Stimulated activated CD4-positive, alpha-beta T cell treated with anti-CD3 and anti-CD28 coated beads, Interleukin-2, amount 100 ng/mL, for 24 hours (primary cell): ENCODE data around the gene CPEB4.

ENCODE experiments used
- DNase-seq, 2 donors: peaks; one replicate each; pipeline ENCODE4 v3.0.0-alpha.2; 2020

The CPEB4 gene

GRCh38 chr5:173885475-173886010 lies 2.6 kb upstream of the CPEB4 start:
- DNase-seq, result no peak

GRCh38 chr5:173886150-173886549 lies 2.0 kb upstream of the CPEB4 start:
- DNase-seq, result no peak

- peak in 1 of 2 donors; percentile 18 for DNase-seq
Observed at GRCh38 chr5:173888473-173889131, 453 bp downstream of the CPEB4 start.

- DNase-seq, result no peak
Observed at GRCh38 chr5:173890195-173890991, 2.2 kb downstream of the CPEB4 start.

GRCh38 chr5:173891308-173892116 lies 3.4 kb downstream of the CPEB4 start:
- no peak for DNase-seq

GRCh38 chr5:173893192-173893561 lies 5.0 kb downstream of the CPEB4 start:
- no peak for DNase-seq

- no peak for DNase-seq
Observed at GRCh38 chr5:173895401-173896165, 7.4 kb downstream of the CPEB4 start.

- no peak for DNase-seq
Observed at GRCh38 chr5:173896631-173897030, 8.5 kb downstream of the CPEB4 start.

GRCh38 chr5:173901705-173902104 lies 13.6 kb downstream of the CPEB4 start:
- no peak for DNase-seq

GRCh38 chr5:173902334-173902733 lies 14.2 kb downstream of the CPEB4 start:
- no peak for DNase-seq

GRCh38 chr5:173902743-173903142 lies 14.6 kb downstream of the CPEB4 start:
- DNase-seq, result no peak

- DNase-seq, result no peak
Observed at GRCh38 chr5:173903396-173904140, 15.4 kb downstream of the CPEB4 start.

GRCh38 chr5:173904151-173904550 lies 16.0 kb downstream of the CPEB4 start:
- no peak for DNase-seq

GRCh38 chr5:173907284-173907683 lies 19.1 kb downstream of the CPEB4 start:
- DNase-seq, result no peak

- DNase-seq, result no peak
Observed at GRCh38 chr5:173907686-173908371, 19.7 kb downstream of the CPEB4 start.

GRCh38 chr5:173909199-173909598 lies 21.1 kb downstream of the CPEB4 start:
- no peak for DNase-seq

- no peak for DNase-seq
Observed at GRCh38 chr5:173910215-173910614, 22.1 kb downstream of the CPEB4 start.

- DNase-seq, result no peak
Observed at GRCh38 chr5:173911623-173912022, 23.5 kb downstream of the CPEB4 start.

GRCh38 chr5:173913686-173914321 lies 25.7 kb downstream of the CPEB4 start:
- no peak for DNase-seq

GRCh38 chr5:173915310-173916014 lies 27.3 kb downstream of the CPEB4 start:
- DNase-seq, result no peak
